Left ventricle myocardium inferior (tissue), 1 donor: ENCODE results near the gene CCDC13. TPM values are rescaled to one million over a fixed set of nuclear protein-coding genes. Genes with fewer than 3 reads are reported as not detected.

Source experiments
- DNase-seq: peaks from one replicate; pipeline ENCODE4 v3.0.0-alpha.2; 2020
- H3K27ac ChIP-seq: fragments of 200-600 bp; replicated peaks from 2 replicates; pipeline ENCODE4 v1.8.0; 2021
- H3K27me3 ChIP-seq: fragments of 200-600 bp; 2 replicates; pipeline ENCODE4 v1.8.0; 2021; ENCODE audit warnings: low read depth
- H3K36me3 ChIP-seq: fragments of 200-600 bp; 2 replicates; pipeline ENCODE4 v1.8.0; 2021
- H3K4me1 ChIP-seq: fragments of 200-600 bp; 2 replicates; pipeline ENCODE4 v1.8.0; 2021
- H3K4me3 ChIP-seq: fragments of 200-600 bp; 2 replicates; pipeline ENCODE4 v1.8.0; 2021; ENCODE audit warnings: mild to moderate bottlenecking, moderate library complexity
- H3K9me3 ChIP-seq: fragments of 200-600 bp; replicated peaks from 2 replicates; pipeline ENCODE4 v1.8.0; 2021
- intact Hi-C: fragments of 100-400 bp; cut with micrococcal nuclease; formaldehyde crosslinking; loops from one replicate; pipeline ENCODE4 v1.11.0; 2022
- long read RNA-seq: library from polyadenylated mRNA; unstranded; transcript quantifications from one replicate; pipeline ENCODE4 v2.0.0, GENCODE V29; 2021
- total RNA-seq: library from RNA; stranded (reverse); fragmentation: NEBNext Ultra II Directional; extraction: Animal tissue kit (Norgen Biotek cat#: 25700); gene quantifications from one replicate; pipeline ENCODE4 v1.2.1, GENCODE V29; 2021
- TF ChIP-seq, protein P1 (sequence below): fragments of 200-600 bp; IDR thresholded peaks from 2 replicates; pipeline ENCODE4 v1.8.0; 2021; ENCODE audit warnings: antibody characterized with exemption, mild to moderate bottlenecking, borderline replicate concordance
- donor health status: DM: no; HTN: yes; CAD: no; lungs with severe emphysema.

The CCDC13 gene, protein sequence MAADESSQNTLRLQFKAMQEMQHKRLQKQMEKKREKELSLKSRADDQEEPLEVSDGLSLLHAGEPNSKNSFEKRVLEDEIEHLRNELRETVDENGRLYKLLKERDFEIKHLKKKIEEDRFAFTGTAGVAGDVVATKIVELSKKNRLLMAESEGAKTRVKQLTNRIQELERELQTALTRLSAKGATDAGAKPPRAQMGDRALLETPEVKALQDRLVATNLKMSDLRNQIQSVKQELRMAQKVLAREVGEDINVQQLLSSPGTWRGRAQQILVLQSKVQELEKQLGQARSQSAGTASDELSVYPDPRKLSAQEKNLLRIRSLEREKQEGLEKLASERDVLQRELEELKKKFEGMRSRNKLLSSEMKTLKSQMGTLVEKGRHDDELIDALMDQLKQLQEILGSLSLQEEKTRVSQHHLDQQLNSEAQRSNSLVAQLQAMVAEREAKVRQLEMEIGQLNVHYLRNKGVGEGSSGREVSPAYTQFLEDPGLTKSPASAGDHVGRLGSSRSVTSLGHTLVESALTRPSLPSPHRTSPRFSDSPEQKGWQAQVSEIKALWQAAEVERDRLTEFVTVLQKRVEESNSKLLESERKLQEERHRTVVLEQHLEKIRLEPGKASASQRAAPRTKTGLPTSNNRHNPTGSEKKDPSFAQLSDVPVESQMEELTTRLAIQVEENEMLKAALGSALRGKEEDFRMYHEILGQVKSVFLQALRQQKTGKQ
- 0.41 TPM for total RNA-seq
- long read RNA-seq: 0 reads

DNA sequence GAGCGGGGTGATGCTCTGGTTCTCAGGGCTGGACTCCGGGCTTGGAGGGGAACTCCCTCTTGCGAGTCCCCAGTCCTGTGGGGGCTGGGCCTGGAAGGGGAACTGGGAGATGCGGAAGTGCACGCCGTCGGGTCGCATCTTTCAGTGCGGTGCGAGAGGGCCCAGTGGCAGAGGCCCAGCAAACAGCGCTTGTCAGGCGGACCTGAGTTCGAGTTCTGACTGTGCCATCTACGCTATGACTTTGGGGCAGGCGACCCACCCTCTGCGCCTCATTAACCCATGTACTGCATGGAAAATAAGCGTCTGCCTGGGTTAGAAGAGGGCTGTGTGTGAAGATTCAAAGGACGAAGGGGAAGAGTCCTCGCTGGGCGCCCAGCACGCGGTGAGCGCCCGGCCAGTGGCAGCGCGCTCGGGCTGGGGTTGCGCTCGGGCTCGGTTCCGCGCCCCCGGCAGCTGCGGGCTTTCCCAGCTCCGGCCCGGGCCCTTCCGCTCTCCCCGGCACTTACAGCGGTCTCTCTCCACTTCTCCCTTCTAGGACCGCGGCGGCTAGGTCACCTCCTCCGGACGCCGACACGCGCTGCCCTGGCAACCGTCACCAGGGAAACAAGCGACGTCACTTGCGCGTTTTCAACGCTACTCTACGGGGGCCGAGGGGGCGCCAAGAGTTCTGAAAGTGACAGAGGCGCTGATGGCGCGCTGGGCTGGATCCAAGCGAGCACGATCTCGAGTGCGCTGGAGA is at the start of gene CCDC13:
Gene CCDC13, minus strand, starts transcription at position 584 of the 739 bp plus-strand sequence. CDS start 14,908 bp downstream, outside the sequence.
- Histone ChIP-seq H3K4me1 (peaks cover 15% of the 10 kb centered on the region), H3K27me3 (no peaks in the 10 kb centered on the region), H3K4me3 (peak within 1 kb of the TSS; percentile 68), H3K36me3 (no peaks in the 10 kb centered on the region), H3K9me3 (no peaks in the 10 kb centered on the region), H3K27ac (peak within 1 kb of the TSS; percentile 75)
- peak; percentile 97 for DNase-seq
- TF ChIP-seq, protein P1, sequence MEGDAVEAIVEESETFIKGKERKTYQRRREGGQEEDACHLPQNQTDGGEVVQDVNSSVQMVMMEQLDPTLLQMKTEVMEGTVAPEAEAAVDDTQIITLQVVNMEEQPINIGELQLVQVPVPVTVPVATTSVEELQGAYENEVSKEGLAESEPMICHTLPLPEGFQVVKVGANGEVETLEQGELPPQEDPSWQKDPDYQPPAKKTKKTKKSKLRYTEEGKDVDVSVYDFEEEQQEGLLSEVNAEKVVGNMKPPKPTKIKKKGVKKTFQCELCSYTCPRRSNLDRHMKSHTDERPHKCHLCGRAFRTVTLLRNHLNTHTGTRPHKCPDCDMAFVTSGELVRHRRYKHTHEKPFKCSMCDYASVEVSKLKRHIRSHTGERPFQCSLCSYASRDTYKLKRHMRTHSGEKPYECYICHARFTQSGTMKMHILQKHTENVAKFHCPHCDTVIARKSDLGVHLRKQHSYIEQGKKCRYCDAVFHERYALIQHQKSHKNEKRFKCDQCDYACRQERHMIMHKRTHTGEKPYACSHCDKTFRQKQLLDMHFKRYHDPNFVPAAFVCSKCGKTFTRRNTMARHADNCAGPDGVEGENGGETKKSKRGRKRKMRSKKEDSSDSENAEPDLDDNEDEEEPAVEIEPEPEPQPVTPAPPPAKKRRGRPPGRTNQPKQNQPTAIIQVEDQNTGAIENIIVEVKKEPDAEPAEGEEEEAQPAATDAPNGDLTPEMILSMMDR: no peak
- intact Hi-C loops: no loop called here

DNA sequence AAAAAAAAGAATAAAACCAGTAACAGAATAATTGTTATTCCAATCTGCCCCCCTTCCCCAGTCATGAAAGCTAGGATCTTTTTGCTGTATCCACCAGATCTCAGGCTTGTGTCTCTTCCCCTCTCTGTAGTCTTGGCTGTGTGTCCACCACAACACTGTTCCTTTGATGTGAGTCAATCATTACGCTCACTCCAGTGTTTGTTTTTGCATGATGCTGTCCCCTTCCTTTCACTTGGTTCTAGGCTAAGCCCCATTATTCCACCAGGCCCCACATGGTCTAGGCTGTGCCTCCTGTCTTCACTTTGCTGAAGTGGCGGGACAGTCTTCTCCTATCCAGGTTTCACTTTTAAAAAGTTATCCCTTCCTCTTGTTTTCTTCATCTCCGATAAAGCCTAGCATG is 49.8 kb upstream of the CCDC13 start:
- Histone ChIP-seq H3K4me1 (no peaks in the 10 kb centered on the region), H3K4me3 (no peak overlapping the region), H3K36me3 (no peaks in the 10 kb centered on the region), H3K27ac (no peak overlapping the region), H3K27me3 (no peaks in the 10 kb centered on the region), H3K9me3 (no peaks in the 10 kb centered on the region)
- TF ChIP-seq, protein P1: no peak
- DNase-seq: no peak
- intact Hi-C loops: no loop called here

DNA sequence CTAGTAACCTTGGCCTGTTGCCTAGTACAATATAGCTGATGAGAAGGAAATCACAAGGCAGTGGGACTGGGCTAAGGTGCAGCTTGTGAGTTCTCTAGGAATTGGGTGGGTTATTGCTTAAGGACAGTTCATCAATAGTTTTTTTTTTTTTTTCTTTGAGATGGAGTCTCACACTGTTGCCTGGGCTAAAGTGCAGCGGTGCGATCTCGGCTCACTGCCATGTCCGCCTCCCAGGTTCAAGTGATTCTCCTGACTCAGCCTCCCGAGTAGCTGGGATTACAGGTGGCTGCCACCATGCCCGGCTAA is 47.6 kb upstream of the CCDC13 start:
- Histone ChIP-seq H3K36me3 (no peaks in the 10 kb centered on the region), H3K9me3 (no peaks in the 10 kb centered on the region), H3K27ac (no peak overlapping the region), H3K4me3 (no peak overlapping the region), H3K4me1 (peaks cover 1% of the 10 kb centered on the region), H3K27me3 (no peaks in the 10 kb centered on the region)
- no peak for DNase-seq
- TF ChIP-seq, protein P1: no peak
- intact Hi-C loops: no loop called here

DNA sequence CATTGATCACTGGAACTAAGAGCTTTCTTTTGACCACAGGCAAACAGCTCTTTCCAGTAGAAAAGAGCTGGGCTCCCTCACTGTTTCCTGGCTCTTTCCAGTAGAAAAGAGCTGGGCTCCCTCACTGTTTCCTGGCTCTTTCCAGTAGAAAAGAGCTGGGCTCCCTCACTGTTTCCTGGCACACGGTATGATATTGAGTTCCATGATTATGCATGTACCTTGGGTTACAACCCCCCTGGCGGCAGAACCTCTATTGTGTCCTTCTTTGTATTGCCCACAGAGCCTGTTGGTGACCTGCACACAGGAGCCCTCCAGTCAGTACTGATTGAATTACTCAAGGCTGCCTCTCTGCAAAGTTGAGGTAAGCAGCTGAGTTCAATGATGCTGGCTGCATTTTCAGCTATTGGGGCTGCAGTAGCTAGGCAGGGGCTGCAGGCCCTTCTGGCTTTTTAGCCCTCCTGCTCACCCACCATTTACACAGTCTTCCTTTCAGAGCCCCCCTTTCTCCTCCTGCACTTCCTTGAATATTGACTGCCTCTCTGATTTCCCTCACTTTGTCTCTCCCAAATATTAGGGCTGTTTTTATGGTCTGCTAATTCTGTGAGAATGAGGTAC is 46.4 kb upstream of the CCDC13 start:
- no peak for DNase-seq
- Histone ChIP-seq H3K9me3 (no peaks in the 10 kb centered on the region), H3K27me3 (no peaks in the 10 kb centered on the region), H3K27ac (no peak overlapping the region), H3K36me3 (no peaks in the 10 kb centered on the region), H3K4me3 (no peak overlapping the region), H3K4me1 (peaks cover 14% of the 10 kb centered on the region)
- TF ChIP-seq, protein P1: no peak
- intact Hi-C loops: no loop called here

DNA sequence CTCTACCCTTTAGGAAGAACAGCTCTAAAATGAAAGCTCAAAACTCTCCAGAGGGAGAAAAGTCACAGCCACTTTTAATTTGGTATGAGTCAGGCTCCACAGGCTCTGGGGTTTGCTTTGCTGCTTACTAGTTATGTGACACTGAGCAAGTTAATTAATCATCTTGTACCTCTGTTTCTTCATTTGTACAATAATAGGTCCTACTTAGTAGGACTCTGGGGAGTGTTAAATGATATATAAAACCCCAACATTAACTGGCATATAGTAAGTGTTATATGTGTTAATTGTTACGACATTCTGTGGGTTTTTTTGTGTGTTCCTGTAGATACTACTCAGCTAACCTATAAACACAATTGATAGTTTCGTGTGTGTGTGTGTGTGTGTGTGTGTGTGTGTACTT is 42.8 kb upstream of the CCDC13 start:
- Histone ChIP-seq H3K4me3 (no peak overlapping the region), H3K9me3 (no peaks in the 10 kb centered on the region), H3K4me1 (peaks cover 19% of the 10 kb centered on the region), H3K27me3 (no peaks in the 10 kb centered on the region), H3K27ac (no peak overlapping the region), H3K36me3 (no peaks in the 10 kb centered on the region)
- intact Hi-C loops: no loop called here
- TF ChIP-seq, protein P1: no peak
- no peak for DNase-seq
